CD4-positive, alpha-beta T cell treated with Interleukin-4 for 4 hours (primary cell): Measurements from ENCODE around the gene C11orf42.
"Not testable (repeated sequence)": the region's sequence is repeated elsewhere in the genome, so short reads cannot be mapped to it uniquely, and the experiment has no call there.

Experiments
- DNase-seq: peaks from one replicate; pipeline ENCODE4 v3.0.0-alpha.2; 2020

C11orf42 gene

GRCh38 chr11:6224421-6224820, 19.1 kb downstream of the C11orf42 start:
- no peak for DNase-seq

GRCh38 chr11:6225024-6225423, 19.7 kb downstream of the C11orf42 start:
- no peak for DNase-seq

GRCh38 chr11:6225896-6226295, 20.5 kb downstream of the C11orf42 start:
- DNase-seq = no peak

- no peak for DNase-seq
Measured at GRCh38 chr11:6228520-6228919, 23.2 kb downstream of the C11orf42 start.

GRCh38 chr11:6229911-6230310, 24.6 kb downstream of the C11orf42 start:
- peak; percentile 39 for DNase-seq

- no peak for DNase-seq
Measured at GRCh38 chr11:6232899-6233298, 27.5 kb downstream of the C11orf42 start.

GRCh38 chr11:6233984-6234386, 28.6 kb downstream of the C11orf42 start:
- DNase-seq = no peak

- peak; percentile 100 for DNase-seq
Measured at GRCh38 chr11:6234387-6235107, 29.2 kb downstream of the C11orf42 start, which contains the start of gene FHIP1B. Gene FHIP1B, minus strand, starts transcription at chr11:6234636. Its CDS starts 10,120 bp downstream, at chr11:6224516.

- DNase-seq = no peak
Measured at GRCh38 chr11:6237266-6237665, 31.9 kb downstream of the C11orf42 start.

- no peak for DNase-seq
Measured at GRCh38 chr11:6237761-6238302, 32.5 kb downstream of the C11orf42 start.

- no peak for DNase-seq
Measured at GRCh38 chr11:6238902-6239301, 33.5 kb downstream of the C11orf42 start, which contains the start of gene CNGA4. Gene CNGA4, plus strand, starts transcription at chr11:6239089. Its CDS starts 118 bp downstream, at chr11:6239207.

GRCh38 chr11:6240139-6240538, 34.8 kb downstream of the C11orf42 start:
- DNase-seq = no peak

GRCh38 chr11:6240781-6241180, 35.4 kb downstream of the C11orf42 start:
- no peak for DNase-seq

- DNase-seq = no peak
Measured at GRCh38 chr11:6241316-6241715, 36.0 kb downstream of the C11orf42 start.

GRCh38 chr11:6245536-6245935, 40.2 kb downstream of the C11orf42 start:
- no peak for DNase-seq

- DNase-seq = no peak
Measured at GRCh38 chr11:6248248-6248647, 42.9 kb downstream of the C11orf42 start.

GRCh38 chr11:6248897-6249296, 43.5 kb downstream of the C11orf42 start:
- DNase-seq = not testable (repeated sequence)

GRCh38 chr11:6249770-6250555, 44.6 kb downstream of the C11orf42 start:
- DNase-seq = no peak

GRCh38 chr11:6251120-6251733, 45.9 kb downstream of the C11orf42 start:
- DNase-seq = peak; percentile 30

- no peak for DNase-seq
Measured at GRCh38 chr11:6251990-6252473, 46.7 kb downstream of the C11orf42 start.

- no peak for DNase-seq
Measured at GRCh38 chr11:6253197-6253596, 47.8 kb downstream of the C11orf42 start.

- DNase-seq = no peak
Measured at GRCh38 chr11:6258141-6258540, 52.8 kb downstream of the C11orf42 start.

- DNase-seq = no peak
Measured at GRCh38 chr11:6258571-6259081, 53.3 kb downstream of the C11orf42 start.
